ENCODE results near the gene RPL22. TPM values are rescaled to one million over a fixed set of nuclear protein-coding genes. Genes with fewer than 3 reads are reported as not detected.

Gene RPL22
- total and polyA plus RNA-seq, 4 donors, result 38.9 to 105 (median 77.3) TPM

GRCh38 chr1:6224718-6225117, 25.3 kb upstream of the RPL22 start:
- H3K4me1 ChIP-seq (ENCODE audit: control insufficient read depth in 4 of 4, insufficient read depth in 4 of 4, low read length in 3 of 4), result no peaks in the 10 kb centered on the region
- TF ChIP-seq, protein P1, sequence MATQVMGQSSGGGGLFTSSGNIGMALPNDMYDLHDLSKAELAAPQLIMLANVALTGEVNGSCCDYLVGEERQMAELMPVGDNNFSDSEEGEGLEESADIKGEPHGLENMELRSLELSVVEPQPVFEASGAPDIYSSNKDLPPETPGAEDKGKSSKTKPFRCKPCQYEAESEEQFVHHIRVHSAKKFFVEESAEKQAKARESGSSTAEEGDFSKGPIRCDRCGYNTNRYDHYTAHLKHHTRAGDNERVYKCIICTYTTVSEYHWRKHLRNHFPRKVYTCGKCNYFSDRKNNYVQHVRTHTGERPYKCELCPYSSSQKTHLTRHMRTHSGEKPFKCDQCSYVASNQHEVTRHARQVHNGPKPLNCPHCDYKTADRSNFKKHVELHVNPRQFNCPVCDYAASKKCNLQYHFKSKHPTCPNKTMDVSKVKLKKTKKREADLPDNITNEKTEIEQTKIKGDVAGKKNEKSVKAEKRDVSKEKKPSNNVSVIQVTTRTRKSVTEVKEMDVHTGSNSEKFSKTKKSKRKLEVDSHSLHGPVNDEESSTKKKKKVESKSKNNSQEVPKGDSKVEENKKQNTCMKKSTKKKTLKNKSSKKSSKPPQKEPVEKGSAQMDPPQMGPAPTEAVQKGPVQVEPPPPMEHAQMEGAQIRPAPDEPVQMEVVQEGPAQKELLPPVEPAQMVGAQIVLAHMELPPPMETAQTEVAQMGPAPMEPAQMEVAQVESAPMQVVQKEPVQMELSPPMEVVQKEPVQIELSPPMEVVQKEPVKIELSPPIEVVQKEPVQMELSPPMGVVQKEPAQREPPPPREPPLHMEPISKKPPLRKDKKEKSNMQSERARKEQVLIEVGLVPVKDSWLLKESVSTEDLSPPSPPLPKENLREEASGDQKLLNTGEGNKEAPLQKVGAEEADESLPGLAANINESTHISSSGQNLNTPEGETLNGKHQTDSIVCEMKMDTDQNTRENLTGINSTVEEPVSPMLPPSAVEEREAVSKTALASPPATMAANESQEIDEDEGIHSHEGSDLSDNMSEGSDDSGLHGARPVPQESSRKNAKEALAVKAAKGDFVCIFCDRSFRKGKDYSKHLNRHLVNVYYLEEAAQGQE (IDR thresholded peaks at IDR 0.05), result no peak
- TF ChIP-seq YY1 (IDR thresholded peaks at IDR 0.05) (no peak), RAD21 (IDR thresholded peaks at IDR 0.05) (no peak), SP1 (IDR thresholded peaks at IDR 0.05) (no peak), EGR1 (IDR thresholded peaks at IDR 0.05; ENCODE audit: low read depth in 2 of 2) (no peak), TAF1 (conservative IDR thresholded peaks at IDR 0.05) (no peak)
- TF ChIP-seq, protein P2, sequence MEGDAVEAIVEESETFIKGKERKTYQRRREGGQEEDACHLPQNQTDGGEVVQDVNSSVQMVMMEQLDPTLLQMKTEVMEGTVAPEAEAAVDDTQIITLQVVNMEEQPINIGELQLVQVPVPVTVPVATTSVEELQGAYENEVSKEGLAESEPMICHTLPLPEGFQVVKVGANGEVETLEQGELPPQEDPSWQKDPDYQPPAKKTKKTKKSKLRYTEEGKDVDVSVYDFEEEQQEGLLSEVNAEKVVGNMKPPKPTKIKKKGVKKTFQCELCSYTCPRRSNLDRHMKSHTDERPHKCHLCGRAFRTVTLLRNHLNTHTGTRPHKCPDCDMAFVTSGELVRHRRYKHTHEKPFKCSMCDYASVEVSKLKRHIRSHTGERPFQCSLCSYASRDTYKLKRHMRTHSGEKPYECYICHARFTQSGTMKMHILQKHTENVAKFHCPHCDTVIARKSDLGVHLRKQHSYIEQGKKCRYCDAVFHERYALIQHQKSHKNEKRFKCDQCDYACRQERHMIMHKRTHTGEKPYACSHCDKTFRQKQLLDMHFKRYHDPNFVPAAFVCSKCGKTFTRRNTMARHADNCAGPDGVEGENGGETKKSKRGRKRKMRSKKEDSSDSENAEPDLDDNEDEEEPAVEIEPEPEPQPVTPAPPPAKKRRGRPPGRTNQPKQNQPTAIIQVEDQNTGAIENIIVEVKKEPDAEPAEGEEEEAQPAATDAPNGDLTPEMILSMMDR (IDR thresholded peaks at IDR 0.05; ENCODE audit: low read depth, low read length, missing input control), result no peak
- H3K9ac ChIP-seq (ENCODE audit: low read depth in 1 of 2, low read length in 2 of 2), result no peak overlapping the region
- 83% methylated on average over 15 of the region's 15 CpGs for WGBS
- DNase-seq (ENCODE audit: low spot score), result no peak
- no peak overlapping the region for H3K4me3 ChIP-seq (ENCODE audit: low read depth in 1 of 3, low read length in 3 of 3)
- H3K27ac ChIP-seq (ENCODE audit: low read depth in 1 of 2, low read length in 2 of 2), result no peak overlapping the region
- H3K9me3 ChIP-seq (ENCODE audit: control insufficient read depth in 4 of 4, low read length in 3 of 4), result no peaks in the 10 kb centered on the region
- peaks cover 6 to 54% (median 31%) of the 10 kb centered on the region in 4 donors for H3K36me3 ChIP-seq (ENCODE audit: control insufficient read depth in 4 of 4, insufficient read depth in 3 of 4, low read depth in 1 of 4, low read length in 3 of 4)
- no peaks in the 10 kb centered on the region for H3K27me3 ChIP-seq (ENCODE audit: control insufficient read depth in 4 of 4, insufficient read depth in 4 of 4, low read length in 3 of 4)

- no peak for DNase-seq (ENCODE audit: low spot score)
- Histone ChIP-seq H3K4me3 (ENCODE audit: low read depth in 1 of 3, low read length in 3 of 3) (no peak overlapping the region), H3K27me3 (ENCODE audit: control insufficient read depth in 4 of 4, insufficient read depth in 4 of 4, low read length in 3 of 4) (no peaks in the 10 kb centered on the region), H3K9me3 (ENCODE audit: control insufficient read depth in 4 of 4, low read length in 3 of 4) (no peaks in the 10 kb centered on the region), H3K36me3 (ENCODE audit: control insufficient read depth in 4 of 4, insufficient read depth in 3 of 4, low read depth in 1 of 4, low read length in 3 of 4) (peaks cover 6 to 50% (median 30%) of the 10 kb centered on the region in 4 donors), H3K27ac (ENCODE audit: low read depth in 1 of 2, low read length in 2 of 2) (no peak overlapping the region), H3K4me1 (ENCODE audit: control insufficient read depth in 4 of 4, insufficient read depth in 4 of 4, low read length in 3 of 4) (no peaks in the 10 kb centered on the region), H3K9ac (ENCODE audit: low read depth in 1 of 2, low read length in 2 of 2) (no peak overlapping the region)
- 97% methylated on average over 13 of the region's 13 CpGs for WGBS
- TF ChIP-seq FOXA1 (IDR thresholded peaks at IDR 0.05) (no peak), NR2F2 (IDR thresholded peaks at IDR 0.05) (no peak), TAF1 (conservative IDR thresholded peaks at IDR 0.05) (no peak), RXRA (IDR thresholded peaks at IDR 0.05) (no peak), YY1 (IDR thresholded peaks at IDR 0.05) (no peak), RAD21 (IDR thresholded peaks at IDR 0.05) (no peak), GABPA (IDR thresholded peaks at IDR 0.05 in 1 of 2, conservative IDR thresholded peaks at IDR 0.05 in 1 of 2) (no peak), FOXA2 (IDR thresholded peaks at IDR 0.05) (no peak)
These were observed 24.2 kb upstream of the RPL22 start for GRCh38 chr1:6223617-6224016.

GRCh38 chr1:6222636-6223035, 23.2 kb upstream of the RPL22 start:
- WGBS, result 70% methylated on average over 6 of the region's 6 CpGs
- Histone ChIP-seq H3K27me3 (ENCODE audit: control insufficient read depth in 4 of 4, insufficient read depth in 4 of 4, low read length in 3 of 4) (no peaks in the 10 kb centered on the region), H3K9me3 (ENCODE audit: control insufficient read depth in 4 of 4, low read length in 3 of 4) (no peaks in the 10 kb centered on the region), H3K4me3 (ENCODE audit: low read depth in 1 of 3, low read length in 3 of 3) (no peak overlapping the region), H3K9ac (ENCODE audit: low read depth in 1 of 2, low read length in 2 of 2) (no peak overlapping the region), H3K4me1 (ENCODE audit: control insufficient read depth in 4 of 4, insufficient read depth in 4 of 4, low read length in 3 of 4) (no peaks in the 10 kb centered on the region), H3K36me3 (ENCODE audit: control insufficient read depth in 4 of 4, insufficient read depth in 3 of 4, low read depth in 1 of 4, low read length in 3 of 4) (peaks cover 6 to 43% (median 28%) of the 10 kb centered on the region in 4 donors), H3K27ac (ENCODE audit: low read depth in 1 of 2, low read length in 2 of 2) (no peak overlapping the region)
- TF ChIP-seq, protein P3, sequence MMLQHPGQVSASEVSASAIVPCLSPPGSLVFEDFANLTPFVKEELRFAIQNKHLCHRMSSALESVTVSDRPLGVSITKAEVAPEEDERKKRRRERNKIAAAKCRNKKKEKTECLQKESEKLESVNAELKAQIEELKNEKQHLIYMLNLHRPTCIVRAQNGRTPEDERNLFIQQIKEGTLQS (IDR thresholded peaks at IDR 0.05), result no peak
- no peak for TF ChIP-seq EGR1 (IDR thresholded peaks at IDR 0.05; ENCODE audit: low read depth in 2 of 2)
- DNase-seq (ENCODE audit: low spot score), result no peak
